NCI-H1048 (cell line): ENCODE results near the gene LRRC38.

Source experiments
- DNase-seq: peaks from one replicate; lab custom pipeline; 2025; lab: John Stamatoyannopoulos, UW

Gene LRRC38

GRCh38 chr1:13516606-13517005 is 2.8 kb upstream of the LRRC38 start:
- no peak for DNase-seq

- DNase-seq: no peak
These were observed 1.0 kb upstream of the LRRC38 start for GRCh38 chr1:13514821-13515220.

- DNase-seq: no peak
These were observed 524 bp downstream of the LRRC38 start for GRCh38 chr1:13513063-13513894.

- DNase-seq: no peak
These were observed 1.3 kb downstream of the LRRC38 start for GRCh38 chr1:13512472-13512871.

DNA sequence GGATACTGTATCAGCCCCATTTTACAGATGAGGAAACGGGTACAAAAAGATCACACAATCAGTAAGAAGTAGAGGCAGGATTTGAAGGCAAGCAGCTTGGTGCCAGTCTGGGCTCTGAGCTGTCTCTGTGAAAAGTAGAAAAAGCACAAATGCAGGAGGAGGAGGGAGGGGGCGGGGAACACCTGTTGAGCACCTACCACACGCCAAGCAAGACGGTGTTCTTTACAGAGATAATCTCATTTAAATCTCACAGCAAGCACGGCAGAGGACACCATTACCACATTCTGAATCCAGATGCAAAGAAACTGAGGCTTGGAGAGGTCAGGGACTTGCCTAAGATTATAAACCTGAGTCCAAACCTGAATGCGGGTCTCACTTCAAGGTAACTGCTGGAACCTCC is 3.3 kb downstream of the LRRC38 start:
- DNase-seq: no peak

DNA sequence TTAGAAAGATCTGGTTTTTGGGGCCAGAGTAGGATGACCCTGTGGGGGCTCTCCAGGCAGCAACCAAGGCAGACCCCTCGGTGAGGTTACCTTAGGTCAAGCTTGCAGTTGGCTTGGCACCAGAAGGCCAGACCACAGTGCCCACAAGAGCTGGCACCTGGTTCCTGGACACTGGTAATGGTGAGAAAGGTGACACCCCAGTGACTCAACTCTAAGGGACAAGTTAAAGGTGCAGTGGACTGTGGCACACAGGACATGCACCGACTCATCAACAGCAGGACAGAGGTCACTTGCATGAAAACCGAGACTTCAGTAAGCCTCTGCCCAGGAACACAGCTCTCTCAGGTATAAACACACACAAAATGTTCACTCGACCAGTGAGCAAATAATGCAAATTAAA is 6.7 kb downstream of the LRRC38 start:
- DNase-seq: no peak

DNA sequence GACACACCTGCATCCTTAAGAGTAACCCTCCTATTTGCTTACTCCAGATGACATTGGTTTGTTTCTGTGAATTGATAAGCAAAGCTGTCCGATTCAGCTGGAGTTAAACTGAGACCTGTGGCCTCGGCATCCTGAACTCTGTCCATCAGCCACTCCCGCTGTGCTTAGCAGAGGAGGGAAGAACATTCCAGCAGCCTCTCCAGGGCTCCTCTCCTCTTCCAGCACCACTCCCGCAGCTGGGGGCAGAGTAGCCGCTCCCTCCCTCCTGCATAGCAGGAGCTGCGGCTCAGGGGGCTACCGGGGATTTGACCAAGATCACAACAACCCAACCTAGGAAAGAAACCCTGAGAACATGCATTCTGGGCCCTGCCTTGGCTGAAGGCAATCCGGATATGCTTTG is 8.8 kb downstream of the LRRC38 start:
- DNase-seq: no peak

- DNase-seq: no peak
These were observed 13.0 kb downstream of the LRRC38 start for GRCh38 chr1:13500806-13501205.

- no peak for DNase-seq
These were observed 14.4 kb downstream of the LRRC38 start for GRCh38 chr1:13499422-13499821.

DNA sequence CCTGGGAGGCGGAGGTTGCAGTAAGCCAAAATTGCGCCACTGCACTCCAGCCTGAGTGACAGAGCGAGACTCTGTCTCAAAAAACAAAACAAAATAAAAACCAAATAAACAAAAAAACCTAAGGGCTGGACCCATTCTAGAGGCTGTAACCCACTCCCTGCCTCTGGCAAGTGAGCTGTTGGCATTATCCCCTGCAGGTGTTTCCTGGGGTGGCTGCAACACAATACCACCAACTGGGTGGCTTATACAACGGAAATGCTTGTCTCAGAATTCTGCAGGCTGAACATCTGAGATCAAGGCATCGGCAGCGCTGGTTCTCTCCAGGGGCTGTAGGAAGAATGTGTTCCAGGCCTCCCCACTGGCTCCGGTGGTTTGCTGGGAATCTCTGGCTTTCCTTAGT is 15.2 kb downstream of the LRRC38 start:
- no peak for DNase-seq

DNA sequence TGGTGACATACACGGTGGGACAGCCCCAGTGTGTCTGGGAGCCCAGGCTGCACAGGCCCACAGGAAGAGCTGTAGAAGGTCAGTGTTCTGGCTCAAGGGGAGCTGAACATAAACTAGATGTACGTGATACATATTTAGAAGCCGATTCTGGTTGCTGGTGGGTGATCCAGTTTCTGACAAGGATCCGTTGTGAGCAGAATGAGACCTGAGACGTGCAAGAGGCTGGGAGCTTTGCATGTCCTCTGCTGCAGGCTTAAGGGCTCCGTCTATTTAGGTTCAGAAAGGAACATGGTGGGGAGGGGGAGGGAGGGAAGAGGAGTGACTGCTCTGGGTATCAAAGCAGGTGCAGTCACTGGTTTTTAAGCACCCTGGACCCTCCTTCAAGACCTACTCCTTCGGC is 18.6 kb downstream of the LRRC38 start:
- DNase-seq: no peak

- DNase-seq: no peak
These were observed 19.1 kb downstream of the LRRC38 start for GRCh38 chr1:13494712-13495111.

- DNase-seq: no peak
These were observed 19.8 kb downstream of the LRRC38 start for GRCh38 chr1:13494025-13494424.

DNA sequence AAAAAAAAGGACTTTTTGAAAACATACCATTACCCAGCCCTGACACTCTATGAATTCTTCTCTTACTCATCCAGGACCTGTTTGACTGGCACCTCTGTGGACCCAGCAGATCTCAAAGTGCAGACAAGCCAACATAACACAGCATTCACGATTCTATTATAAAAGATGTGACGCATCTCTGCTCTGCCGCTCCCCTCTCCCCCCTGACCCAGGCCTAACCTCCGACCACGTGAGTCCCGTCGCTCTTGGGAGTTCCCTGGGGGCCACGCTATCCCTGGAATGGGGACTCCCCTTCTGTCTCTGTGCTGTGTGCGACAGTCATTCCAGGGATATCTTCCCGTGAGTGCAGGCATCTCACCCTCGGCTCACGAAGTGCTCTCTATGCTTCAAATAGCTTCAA is 21.1 kb downstream of the LRRC38 start:
- DNase-seq: no peak

DNA sequence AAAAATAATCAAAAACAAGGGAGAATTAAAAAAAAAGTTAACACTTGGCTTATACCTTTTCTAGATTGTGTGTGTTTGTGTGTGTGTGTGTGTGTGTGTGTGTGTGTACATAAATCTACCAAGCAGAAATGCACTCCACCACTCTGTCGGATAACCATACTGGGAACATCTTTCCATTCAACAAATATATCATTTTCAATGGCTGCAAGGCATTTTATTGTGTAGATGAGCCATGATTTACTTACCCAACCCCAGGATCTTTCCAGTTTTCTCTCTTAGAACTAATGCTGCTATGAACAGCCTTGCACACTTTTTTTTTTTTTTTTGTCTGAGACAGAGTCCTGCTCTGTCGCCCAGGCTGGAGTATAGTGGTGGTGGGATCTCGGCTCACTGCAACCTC is 25.8 kb downstream of the LRRC38 start:
- DNase-seq: no peak

DNA sequence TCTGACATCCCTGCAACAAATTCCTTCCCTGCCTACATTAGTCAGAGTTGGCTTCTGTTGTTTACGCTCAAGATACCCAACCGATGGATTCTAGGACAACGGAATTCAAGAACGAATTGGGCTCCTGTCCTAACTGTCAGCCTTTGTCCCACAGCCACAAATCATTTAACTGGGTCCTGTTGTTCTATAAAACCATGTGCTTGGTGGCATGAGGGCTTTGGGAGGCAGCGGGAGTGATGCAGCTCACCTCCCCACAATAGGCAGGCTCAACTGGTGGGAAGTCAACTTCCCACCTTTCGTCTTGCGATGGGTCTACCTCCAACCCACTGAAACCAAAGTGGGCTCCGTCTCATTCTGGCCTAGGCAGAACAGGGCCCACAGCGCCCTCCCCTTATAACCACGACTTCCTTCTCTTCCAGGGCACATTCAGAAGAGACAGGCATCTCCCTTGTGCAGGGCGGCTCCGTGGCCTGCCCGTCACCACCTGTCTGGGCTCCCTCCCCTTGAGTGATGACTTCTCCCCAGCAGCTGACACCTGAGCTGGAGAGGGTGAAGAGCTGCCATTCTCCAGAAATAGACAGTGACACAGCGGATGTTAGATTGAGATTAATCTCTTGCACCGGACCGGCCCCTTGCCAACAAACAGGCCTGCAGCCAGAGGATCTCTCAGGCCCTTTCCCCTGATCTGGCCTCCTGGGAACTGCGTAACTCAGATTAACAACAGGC is 26.5 kb downstream of the LRRC38 start:
- no peak for DNase-seq

DNA sequence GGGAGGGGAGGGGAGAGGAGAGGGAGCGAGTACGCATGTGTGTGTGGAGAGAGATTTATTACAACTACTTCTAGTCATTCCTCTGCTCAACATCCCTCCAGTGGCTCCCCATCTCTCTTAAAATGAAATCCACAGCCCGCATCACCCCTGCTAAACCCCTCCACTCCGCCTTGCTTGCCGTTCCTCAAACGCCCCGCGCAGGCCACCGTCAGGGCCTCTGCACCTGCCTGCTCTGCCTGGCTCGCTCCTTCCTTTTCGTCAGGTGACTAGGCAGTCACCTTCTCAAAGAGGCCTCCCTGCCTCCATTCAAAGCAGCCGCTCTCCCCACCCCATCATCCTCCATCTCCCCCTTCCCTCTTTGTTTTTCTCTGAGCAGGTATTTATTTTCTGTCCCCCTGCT is 29.9 kb downstream of the LRRC38 start:
- no peak for DNase-seq

DNA sequence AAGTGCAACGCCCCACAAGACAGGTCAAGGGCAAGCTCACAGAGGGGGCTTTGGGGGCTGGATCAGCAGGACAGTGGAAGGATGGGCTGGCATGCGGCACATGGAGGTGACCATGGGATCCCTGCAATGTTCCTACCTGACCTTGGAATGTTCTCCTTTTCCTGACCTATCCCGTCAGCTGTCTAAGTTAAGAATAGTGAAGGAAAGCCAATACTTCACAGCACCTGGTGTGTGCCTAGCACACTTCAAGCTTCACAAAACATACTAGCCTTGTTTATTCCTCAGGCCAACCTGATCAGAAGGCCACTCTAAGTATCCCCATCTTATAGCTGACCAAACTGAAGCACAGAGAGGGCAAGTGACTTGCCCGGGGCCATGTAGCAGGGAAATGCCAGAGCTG is 31.2 kb downstream of the LRRC38 start:
- no peak for DNase-seq

DNA sequence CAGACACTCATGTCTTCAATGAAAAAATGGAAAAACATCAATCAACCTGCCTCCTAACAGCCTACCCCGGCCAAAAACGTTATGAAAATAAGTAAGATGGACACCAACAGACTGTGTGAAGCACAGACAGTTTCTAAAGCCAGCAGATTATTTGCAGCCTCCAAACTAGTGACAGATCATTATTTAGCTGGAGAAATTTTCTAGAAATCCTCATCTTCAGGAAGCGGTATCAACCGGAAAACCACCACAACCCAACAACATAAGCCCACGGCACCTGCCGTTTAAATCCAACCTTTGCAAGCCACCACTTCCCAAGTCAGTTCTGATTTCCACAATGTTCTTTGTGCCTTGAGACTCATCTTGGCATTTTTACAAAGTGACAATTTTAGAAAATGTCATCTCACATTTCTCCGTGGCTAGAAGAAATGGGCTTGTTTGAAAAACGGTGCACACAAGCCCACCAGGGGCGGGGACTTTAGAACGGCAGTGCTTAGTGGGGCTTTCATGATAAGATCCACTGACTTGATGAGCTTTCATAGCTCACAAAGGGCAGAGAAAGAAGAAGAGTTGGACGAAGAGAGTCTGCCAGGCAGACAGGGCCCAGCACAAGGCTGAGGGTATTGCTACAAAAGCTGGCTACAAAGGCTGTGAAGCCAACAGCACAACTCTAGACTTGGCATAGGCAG is 34.5 kb downstream of the LRRC38 start:
- no peak for DNase-seq

DNA sequence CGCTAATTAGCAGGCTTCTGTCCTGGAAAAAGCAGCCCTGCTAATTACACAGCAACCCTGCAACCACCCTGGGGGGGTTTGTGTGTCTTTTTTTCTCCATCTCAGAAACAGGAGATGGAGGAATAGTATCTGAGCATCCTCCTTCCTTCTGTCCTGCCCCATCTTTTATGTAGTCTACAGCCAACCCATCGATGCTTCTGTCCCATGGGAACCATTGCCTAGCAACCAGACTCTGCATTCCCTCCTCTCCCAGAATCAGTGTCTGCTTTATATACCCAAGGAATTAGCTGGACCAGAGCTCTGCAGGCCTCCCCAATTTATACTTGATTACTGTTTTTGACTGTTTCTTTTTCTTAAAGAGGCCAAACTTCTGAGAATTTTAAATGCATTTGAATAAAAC is 35.1 kb downstream of the LRRC38 start:
- DNase-seq: no peak

DNA sequence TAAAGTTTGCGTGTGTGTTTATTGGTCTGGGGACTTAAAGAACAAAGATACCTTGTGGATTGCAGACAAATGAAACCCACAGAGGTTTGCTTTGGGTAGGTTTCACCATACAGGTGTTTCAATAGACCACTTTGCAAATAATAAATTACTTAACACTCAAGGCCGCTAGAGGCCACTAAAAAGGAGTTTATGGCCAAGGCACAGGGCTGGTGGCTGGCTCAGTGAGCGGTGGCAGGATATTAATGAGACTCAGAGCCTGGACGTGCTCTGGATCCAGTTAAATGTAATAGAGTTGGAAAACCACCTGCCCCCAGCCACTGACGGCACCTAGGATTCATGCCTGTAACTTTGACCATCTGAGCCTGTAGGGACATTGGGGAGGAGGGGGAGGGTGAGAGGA is 44.5 kb downstream of the LRRC38 start:
- no peak for DNase-seq

DNA sequence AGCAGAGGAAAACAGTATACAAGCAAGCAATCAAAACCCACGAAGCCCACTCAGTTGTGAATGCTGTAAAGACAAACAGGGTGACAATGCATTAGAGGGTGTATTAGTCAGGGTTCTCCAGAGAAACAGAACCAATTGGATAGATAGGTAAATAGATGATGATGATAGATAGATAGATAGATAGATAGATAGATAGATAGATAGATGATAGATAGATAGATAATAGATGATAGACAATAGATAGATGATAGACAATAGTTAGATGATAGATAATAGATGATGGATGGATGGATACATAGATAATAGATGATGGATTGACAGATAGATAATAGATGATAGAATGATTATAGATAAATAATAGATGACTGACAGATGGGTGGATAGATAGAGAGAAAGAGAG is 48.3 kb downstream of the LRRC38 start:
- DNase-seq: no peak

DNA sequence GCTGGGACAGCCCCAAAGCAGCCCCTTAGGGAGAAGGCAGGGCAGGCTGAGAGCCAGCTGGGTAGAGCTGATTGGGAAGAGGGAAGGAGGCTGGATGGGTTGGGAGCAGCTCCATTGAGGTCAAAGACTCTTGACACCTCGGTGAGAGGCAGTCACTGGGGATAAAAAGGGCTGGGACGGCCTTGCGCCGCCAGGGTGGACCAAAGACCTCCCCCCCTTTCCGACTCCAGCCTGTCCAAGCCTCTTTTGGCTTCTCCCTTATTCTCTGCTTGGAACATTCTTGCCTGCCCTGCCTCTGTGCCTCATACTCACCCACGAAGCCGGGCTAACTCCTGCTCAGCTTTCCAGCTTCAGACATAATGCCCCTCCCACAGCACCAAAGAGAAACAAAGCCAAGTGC is 51.1 kb downstream of the LRRC38 start:
- DNase-seq: no peak
